Smooth muscle cell (in vitro differentiated cells): Measurements from ENCODE around the gene ATG10. TPM values are rescaled to one million over a fixed set of nuclear protein-coding genes. Genes with fewer than 3 reads are reported as not detected.

Experiments used
- DNase-seq: peaks from one replicate; lab custom pipeline; 2025; ENCODE audit not compliant: unreplicated experiment; lab: John Stamatoyannopoulos, UW
- H2AFZ ChIP-seq: fragments of 200-600 bp; sonication (generic); 2 replicates; pipeline ENCODE4 v1.6.0; 2016; ENCODE audit warnings: antibody characterized with exemption, low read depth, mild to moderate bottlenecking
- H3F3A ChIP-seq: fragments of 200-600 bp; sonication (generic); 2 replicates; pipeline ENCODE4 v1.6.0; 2017; ENCODE audit warnings: antibody characterized with exemption, low read depth
- H3K27ac ChIP-seq: fragments of 200-600 bp; sonication (generic); 2 replicates; pipeline ENCODE4 v1.5.1; 2016; ENCODE audit warnings: low read depth, mild to moderate bottlenecking
- H3K27me3 ChIP-seq: fragments of 200-600 bp; sonication (generic); 2 replicates; pipeline ENCODE4 v1.6.1; 2016; ENCODE audit warnings: low read depth, mild to moderate bottlenecking
- H3K36me3 ChIP-seq: fragments of 200-600 bp; sonication (generic); 2 replicates; pipeline ENCODE4 v1.5.1; 2016; ENCODE audit warnings: low read depth
- H3K4me1 ChIP-seq: fragments of 200-600 bp; sonication (generic); 2 replicates; pipeline ENCODE4 v1.5.1; 2016; ENCODE audit warnings: low read depth
- H3K4me2 ChIP-seq: fragments of 200-600 bp; sonication (generic); 2 replicates; pipeline ENCODE4 v1.6.0; 2016; ENCODE audit warnings: mild to moderate bottlenecking
- H3K4me3 ChIP-seq: fragments of 200-600 bp; sonication (generic); 2 replicates; pipeline ENCODE4 v1.5.1; 2016; ENCODE audit warnings: mild to moderate bottlenecking
- H3K79me2 ChIP-seq: fragments of 200-600 bp; sonication (generic); 2 replicates; pipeline ENCODE4 v1.6.0; 2016; ENCODE audit warnings: low read depth, mild to moderate bottlenecking
- H3K9ac ChIP-seq: fragments of 200-600 bp; sonication (generic); 2 replicates; pipeline ENCODE4 v1.6.0; 2016; ENCODE audit warnings: low read depth
- H3K9me3 ChIP-seq: fragments of 200-600 bp; sonication (generic); replicated peaks from 2 replicates; pipeline ENCODE4 v1.5.1; 2016; ENCODE audit warnings: low read depth
- H4K20me1 ChIP-seq: fragments of 200-600 bp; sonication (generic); 2 replicates; pipeline ENCODE4 v1.6.0; 2016; ENCODE audit warnings: low read depth
- CTCF ChIP-seq: fragments of 200-600 bp; sonication (generic); IDR thresholded peaks from 2 replicates; pipeline ENCODE4 v1.5.1; 2017; ENCODE audit warnings: borderline replicate concordance, mild to moderate bottlenecking, antibody characterized with exemption; ENCODE audit not compliant: insufficient read depth, poor library complexity, severe bottlenecking
- WGBS: methylation state at CpG from one replicate; pipeline ENCODE4 v1.1.7; 2016; ENCODE audit warnings: low lambda C conversion rate; 5-methylcytosine and 5-hydroxymethylcytosine counted together
- polyA plus RNA-seq: library from polyadenylated mRNA; unstranded; fragments of >200 nt; fragmentation: Nextera tagmentation; extraction: Ambion mirVana; gene quantifications from 2 replicates; pipeline ENCODE4 v1.2.1, GENCODE V29; 2016
- total RNA-seq: library from RNA; depleted of rRNA; stranded (reverse); fragments of >200 nt; gene quantifications from 2 replicates; pipeline ENCODE4 v1.2.3, GENCODE V29; 2014

Gene ATG10
- 2.3 and 7.2 TPM in 2 replicates for total RNA-seq
- 9.8 and 12.5 TPM in 2 replicates for polyA plus RNA-seq

- no peaks in the 10 kb centered on the region for H3K79me2 ChIP-seq
- H3K36me3 ChIP-seq: no peaks in the 10 kb centered on the region
- DNase-seq: peak; percentile 82
- peak within 1 kb of the TSS; percentile 87 for H3K9ac ChIP-seq
- peaks cover 10% of the 10 kb centered on the region for H3K4me1 ChIP-seq
- TF ChIP-seq CTCF: no peak
- no peaks in the 10 kb centered on the region for H3F3A ChIP-seq
- no peaks in the 10 kb centered on the region for H3K9me3 ChIP-seq
- H3K4me2 ChIP-seq: peak within 1 kb of the TSS; percentile 86
- peak within 1 kb of the TSS; percentile 66 for H3K4me3 ChIP-seq
- peak within 1 kb of the TSS; percentile 81 for H2AFZ ChIP-seq
- under 1% methylated on average over 58 of the region's 77 CpGs for WGBS
- no peaks in the 10 kb centered on the region for H3K27me3 ChIP-seq
- no peaks in the 10 kb centered on the region for H4K20me1 ChIP-seq
- H3K27ac ChIP-seq: peak within 1 kb of the TSS; percentile 90
Measured at GRCh38 chr5:81971712-81972491, at the start of gene ATG10. Gene ATG10 (plus strand): TSS chr5:81972023. CDS start chr5:81987571, 15,548 bp downstream.

- Histone ChIP-seq H3K9ac (no peak overlapping the region), H3K4me3 (no peak overlapping the region), H3K4me1 (peaks cover 18% of the 10 kb centered on the region), H2AFZ (no peak overlapping the region), H3K36me3 (no peaks in the 10 kb centered on the region), H4K20me1 (no peaks in the 10 kb centered on the region), H3K9me3 (no peaks in the 10 kb centered on the region), H3K27me3 (no peaks in the 10 kb centered on the region), H3K27ac (no peak overlapping the region), H3F3A (no peaks in the 10 kb centered on the region), H3K79me2 (no peaks in the 10 kb centered on the region), H3K4me2 (no peak overlapping the region)
- no peak for DNase-seq
- 85% methylated on average over 4 of the region's 4 CpGs for whole genome bisulfite sequencing
- TF ChIP-seq CTCF: no peak
Measured at GRCh38 chr5:81922854-81923279, 49.0 kb upstream of the ATG10 start.

- H3K4me3 ChIP-seq: no peak overlapping the region
- H3K4me1 ChIP-seq: peaks cover 18% of the 10 kb centered on the region
- no peaks in the 10 kb centered on the region for H4K20me1 ChIP-seq
- no peak for TF ChIP-seq CTCF
- no peak overlapping the region for H3K4me2 ChIP-seq
- H3K27ac ChIP-seq: no peak overlapping the region
- H3K9me3 ChIP-seq: no peaks in the 10 kb centered on the region
- no peaks in the 10 kb centered on the region for H3F3A ChIP-seq
- H3K36me3 ChIP-seq: no peaks in the 10 kb centered on the region
- H3K9ac ChIP-seq: no peak overlapping the region
- H3K79me2 ChIP-seq: no peaks in the 10 kb centered on the region
- 90% methylated on average over 4 of the region's 4 CpGs for WGBS
- no peaks in the 10 kb centered on the region for H3K27me3 ChIP-seq
- no peak for DNase-seq
- no peak overlapping the region for H2AFZ ChIP-seq
Measured at GRCh38 chr5:81924442-81924841, 47.4 kb upstream of the ATG10 start.

- peaks cover 18% of the 10 kb centered on the region for H3K4me1 ChIP-seq
- H3K79me2 ChIP-seq: no peaks in the 10 kb centered on the region
- no peaks in the 10 kb centered on the region for H3F3A ChIP-seq
- H3K27me3 ChIP-seq: no peaks in the 10 kb centered on the region
- no peak for TF ChIP-seq CTCF
- no peaks in the 10 kb centered on the region for H3K36me3 ChIP-seq
- H2AFZ ChIP-seq: no peak overlapping the region
- no peaks in the 10 kb centered on the region for H4K20me1 ChIP-seq
- H3K4me2 ChIP-seq: no peak overlapping the region
- WGBS: 83% methylated on average over 4 of the region's 4 CpGs
- no peak for DNase-seq
- H3K27ac ChIP-seq: no peak overlapping the region
- H3K9me3 ChIP-seq: no peaks in the 10 kb centered on the region
- no peak overlapping the region for H3K4me3 ChIP-seq
- H3K9ac ChIP-seq: no peak overlapping the region
Measured at GRCh38 chr5:81925009-81925408, 46.8 kb upstream of the ATG10 start.
